ENCODE data around the gene CNBD2.

DNA sequence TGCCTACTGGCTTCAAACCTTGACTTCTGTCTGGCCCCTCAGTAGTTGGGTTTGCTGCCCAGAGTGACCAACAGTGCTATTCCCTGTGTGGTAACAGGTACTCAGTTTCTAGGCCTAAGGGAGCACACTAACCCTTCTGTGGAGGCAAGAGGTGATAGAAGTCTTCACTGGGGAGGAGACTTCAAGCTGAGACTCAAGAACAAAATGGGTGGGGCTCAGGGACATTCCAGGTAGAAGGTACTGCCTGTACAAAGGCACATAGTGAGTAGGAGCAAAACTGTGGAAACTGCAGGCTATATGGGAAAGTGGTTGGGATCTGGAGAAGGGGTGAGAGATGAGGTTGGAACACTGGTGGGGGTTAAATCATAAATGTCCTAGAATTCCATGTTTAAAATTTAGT, 11.8 kb upstream of the CNBD2 start:
- TF ChIP-seq, protein P1, sequence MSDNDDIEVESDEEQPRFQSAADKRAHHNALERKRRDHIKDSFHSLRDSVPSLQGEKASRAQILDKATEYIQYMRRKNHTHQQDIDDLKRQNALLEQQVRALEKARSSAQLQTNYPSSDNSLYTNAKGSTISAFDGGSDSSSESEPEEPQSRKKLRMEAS (IDR thresholded peaks at IDR 0.05; ENCODE audit: low read depth, low read length), result no peak
- TF ChIP-seq KAT2A (conservative IDR thresholded peaks at IDR 0.05; ENCODE audit: control insufficient read depth, low read depth, low read length), result no peak

Data from GM12878 (cell line).